ENCODE measurements around the gene TPRG1. TPM values are rescaled to one million over a fixed set of nuclear protein-coding genes. Genes with fewer than 3 reads are reported as not detected.

The TPRG1 gene
- total RNA-seq, 1 experiment from 2014 or later = 0.11 TPM

DNA sequence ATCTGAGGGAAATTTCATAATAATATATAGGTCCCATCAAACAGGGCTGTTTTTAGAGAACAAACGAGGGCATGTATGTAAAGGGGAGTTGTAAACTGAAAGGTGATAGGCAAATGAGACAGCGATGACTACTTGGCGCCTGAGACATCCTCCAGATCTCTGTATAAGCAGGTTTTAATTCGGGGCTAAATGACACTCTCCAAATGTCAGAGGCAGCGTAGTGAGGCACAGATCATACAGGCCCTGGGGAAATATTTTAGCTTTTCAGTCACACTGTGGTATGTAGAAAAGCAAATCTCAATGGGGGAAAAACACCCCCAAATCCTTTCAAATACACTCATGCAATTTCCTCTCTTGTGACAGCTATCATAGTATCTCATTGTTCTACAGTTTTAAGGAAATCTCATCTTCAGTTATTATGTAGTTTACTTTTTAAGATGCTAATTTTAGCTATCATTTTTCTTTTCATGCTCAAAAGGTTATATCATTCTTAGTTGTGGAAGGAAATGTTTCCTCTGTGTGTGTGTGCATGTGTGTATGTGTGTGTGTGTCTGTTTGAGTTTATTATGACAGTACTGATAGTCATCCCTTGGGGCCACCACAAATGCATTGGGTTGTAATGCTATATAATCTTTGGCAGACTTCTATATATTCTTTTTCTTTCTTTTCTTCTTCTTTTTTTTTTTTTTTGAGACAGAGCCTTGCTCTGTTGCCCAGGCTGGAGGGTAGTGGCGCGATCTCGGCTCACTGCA lies 1.1 kb downstream of the TPRG1 start:
- no peaks in the 10 kb centered on the region for H3K36me3 ChIP-seq
- no peaks in the 10 kb centered on the region for H3K4me1 ChIP-seq (replicated peaks)
- H3K4me3 ChIP-seq = no peak overlapping the region
- H3K27ac ChIP-seq = no peak overlapping the region
- H3K9me3 ChIP-seq (replicated peaks) = no peaks in the 10 kb centered on the region; the same call in 1 of the 2 replicates
- no peak for DNase-seq (ENCODE audit: low read depth in 1 of 2, low spot score in 2 of 2)
- no peaks in the 10 kb centered on the region for H3K27me3 ChIP-seq (replicated peaks)

GRCh38 chr3:189184566-189184965 lies 12.8 kb downstream of the TPRG1 start:
- Histone ChIP-seq H3K27me3 (replicated peaks) (no peaks in the 10 kb centered on the region), H3K4me1 (replicated peaks) (no peaks in the 10 kb centered on the region), H3K27ac (no peak overlapping the region), H3K36me3 (no peaks in the 10 kb centered on the region), H3K4me3 (no peak overlapping the region), H3K9me3 (replicated peaks) (no peaks in the 10 kb centered on the region)
- DNase-seq (ENCODE audit: low read depth in 1 of 2, low spot score in 2 of 2) = no peak

GRCh38 chr3:189186101-189186500 lies 14.3 kb downstream of the TPRG1 start:
- H3K4me1 ChIP-seq (replicated peaks) = no peaks in the 10 kb centered on the region
- no peak overlapping the region for H3K27ac ChIP-seq
- DNase-seq (ENCODE audit: low read depth in 1 of 2, low spot score in 2 of 2) = no peak
- no peaks in the 10 kb centered on the region for H3K27me3 ChIP-seq (replicated peaks)
- H3K36me3 ChIP-seq = no peaks in the 10 kb centered on the region
- H3K9me3 ChIP-seq (replicated peaks) = no peaks in the 10 kb centered on the region
- no peak overlapping the region for H3K4me3 ChIP-seq

- no peaks in the 10 kb centered on the region for H3K36me3 ChIP-seq
- H3K4me3 ChIP-seq = no peak overlapping the region
- H3K27me3 ChIP-seq (replicated peaks) = no peaks in the 10 kb centered on the region
- H3K9me3 ChIP-seq (replicated peaks) = 0 out of 2 replicates have a peak, but pooled peaks cover 5% of the 10 kb centered on the region
- no peak overlapping the region for H3K27ac ChIP-seq
- DNase-seq (ENCODE audit: low read depth in 1 of 2, low spot score in 2 of 2) = no peak
- H3K4me1 ChIP-seq (replicated peaks) = no peaks in the 10 kb centered on the region
Measured at GRCh38 chr3:189188466-189188865, 16.7 kb downstream of the TPRG1 start.

DNA sequence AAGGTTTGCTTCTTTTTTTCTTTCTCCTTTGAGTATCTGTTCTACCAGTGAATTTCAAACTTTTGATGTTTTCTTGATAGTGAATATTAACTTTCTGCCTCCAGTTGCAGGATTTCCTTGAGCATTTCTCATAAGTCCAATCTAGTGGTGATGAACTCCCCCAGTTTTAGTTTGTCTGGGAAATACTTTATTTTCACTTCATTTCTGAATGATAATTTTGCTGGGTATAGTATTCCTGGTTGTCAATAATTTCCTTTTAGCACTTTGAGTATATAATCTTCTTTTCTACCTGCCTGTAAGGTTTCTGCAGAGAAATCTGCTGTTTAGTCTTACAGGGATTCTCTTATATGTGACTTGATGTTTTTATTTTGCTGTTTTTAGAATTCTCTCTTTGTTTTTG lies 21.0 kb downstream of the TPRG1 start:
- Histone ChIP-seq H3K27me3 (replicated peaks) (no peaks in the 10 kb centered on the region), H3K4me3 (no peak overlapping the region), H3K27ac (no peak overlapping the region), H3K4me1 (replicated peaks) (no peaks in the 10 kb centered on the region), H3K36me3 (no peaks in the 10 kb centered on the region), H3K9me3 (replicated peaks) (peaks cover 7% of the 10 kb centered on the region; the same call in 1 of the 2 replicates)
- DNase-seq (ENCODE audit: low read depth in 1 of 2, low spot score in 2 of 2) = no peak

DNA sequence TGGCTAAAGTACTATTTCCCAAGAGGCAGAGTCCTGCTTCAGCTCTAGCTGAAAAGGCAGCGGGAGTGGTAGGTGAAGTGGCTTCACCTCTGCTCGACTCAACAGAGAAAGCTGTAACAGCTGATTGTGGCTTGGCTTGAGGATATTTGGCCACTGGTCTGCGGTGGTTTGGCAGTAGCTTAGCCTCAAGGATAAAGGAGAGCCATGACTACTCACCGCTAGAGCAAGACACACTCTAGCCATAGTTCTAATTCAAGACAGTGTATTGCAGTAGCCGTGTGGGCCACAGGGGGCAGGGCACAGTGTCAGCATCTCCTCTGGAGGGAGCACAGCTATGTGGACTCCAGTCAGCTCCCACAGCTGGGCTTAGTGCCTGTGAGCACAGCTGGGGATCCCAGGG lies 23.5 kb downstream of the TPRG1 start:
- H3K4me1 ChIP-seq (replicated peaks) = no peaks in the 10 kb centered on the region
- H3K4me3 ChIP-seq = no peak overlapping the region
- no peaks in the 10 kb centered on the region for H3K27me3 ChIP-seq (replicated peaks)
- no peak for DNase-seq (ENCODE audit: low read depth in 1 of 2, low spot score in 2 of 2)
- no peaks in the 10 kb centered on the region for H3K36me3 ChIP-seq
- H3K9me3 ChIP-seq (replicated peaks) = peaks cover 7% of the 10 kb centered on the region; the same call in 1 of the 2 replicates
- no peak overlapping the region for H3K27ac ChIP-seq

DNA sequence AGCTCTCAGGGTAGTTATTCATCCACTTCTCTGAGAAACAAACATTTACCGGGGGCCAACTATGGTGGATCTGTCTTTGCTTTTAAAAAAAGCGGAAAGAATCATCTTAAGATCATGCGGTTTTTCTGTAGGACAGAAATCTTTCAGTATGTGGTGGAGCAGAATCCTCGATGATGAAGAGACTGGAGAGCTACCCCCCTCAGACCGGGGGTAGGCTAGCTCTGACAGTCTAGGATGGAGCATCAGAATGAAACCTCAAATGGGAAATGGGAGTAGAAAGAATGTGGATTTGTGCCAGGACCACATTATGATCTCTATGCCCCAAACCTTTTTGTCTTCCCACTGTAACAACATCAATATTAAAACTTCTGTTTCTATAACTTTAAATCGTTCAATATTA lies 30.3 kb downstream of the TPRG1 start:
- H3K9me3 ChIP-seq (replicated peaks) = no peaks in the 10 kb centered on the region
- H3K4me3 ChIP-seq = no peak overlapping the region
- H3K36me3 ChIP-seq = no peaks in the 10 kb centered on the region
- H3K27me3 ChIP-seq (replicated peaks) = no peaks in the 10 kb centered on the region; the same call in 1 of the 2 replicates
- no peak for DNase-seq (ENCODE audit: low read depth in 1 of 2, low spot score in 2 of 2)
- H3K4me1 ChIP-seq (replicated peaks) = no peaks in the 10 kb centered on the region
- H3K27ac ChIP-seq = no peak overlapping the region

DNA sequence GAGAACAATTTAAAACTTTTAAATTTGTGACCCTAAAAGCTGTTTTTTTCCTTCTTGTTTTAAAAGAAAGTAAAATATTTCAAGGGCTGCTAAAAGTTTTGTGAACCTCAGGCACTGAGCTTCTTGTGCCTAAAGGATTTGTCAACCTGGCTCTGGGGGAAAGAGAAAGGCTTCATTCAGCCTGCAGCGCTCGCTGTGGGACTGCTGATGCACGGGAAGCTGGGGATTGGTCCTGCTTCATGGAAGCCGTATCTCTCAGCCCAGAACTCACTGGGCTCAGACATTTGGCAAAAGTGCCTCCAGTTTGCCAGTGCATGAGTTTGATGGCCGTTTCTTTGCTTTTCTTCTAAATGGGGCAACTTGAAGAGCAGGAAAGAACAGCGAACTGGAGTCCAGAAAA lies 30.8 kb downstream of the TPRG1 start:
- Histone ChIP-seq H3K27ac (no peak overlapping the region), H3K36me3 (no peaks in the 10 kb centered on the region), H3K27me3 (replicated peaks) (no peaks in the 10 kb centered on the region; the same call in 1 of the 2 replicates), H3K9me3 (replicated peaks) (no peaks in the 10 kb centered on the region), H3K4me1 (replicated peaks) (no peaks in the 10 kb centered on the region), H3K4me3 (no peak overlapping the region)
- no peak for DNase-seq (ENCODE audit: low read depth in 1 of 2, low spot score in 2 of 2)

- H3K27me3 ChIP-seq (replicated peaks) = peaks cover 2% of the 10 kb centered on the region; the same call in 1 of the 2 replicates
- no peaks in the 10 kb centered on the region for H3K36me3 ChIP-seq
- H3K27ac ChIP-seq = no peak overlapping the region
- no peak overlapping the region for H3K4me3 ChIP-seq
- DNase-seq (ENCODE audit: low read depth in 1 of 2, low spot score in 2 of 2) = no peak
- no peaks in the 10 kb centered on the region for H3K4me1 ChIP-seq (replicated peaks)
- H3K9me3 ChIP-seq (replicated peaks) = no peaks in the 10 kb centered on the region
Measured at GRCh38 chr3:189204167-189204866, 32.5 kb downstream of the TPRG1 start.

DNA sequence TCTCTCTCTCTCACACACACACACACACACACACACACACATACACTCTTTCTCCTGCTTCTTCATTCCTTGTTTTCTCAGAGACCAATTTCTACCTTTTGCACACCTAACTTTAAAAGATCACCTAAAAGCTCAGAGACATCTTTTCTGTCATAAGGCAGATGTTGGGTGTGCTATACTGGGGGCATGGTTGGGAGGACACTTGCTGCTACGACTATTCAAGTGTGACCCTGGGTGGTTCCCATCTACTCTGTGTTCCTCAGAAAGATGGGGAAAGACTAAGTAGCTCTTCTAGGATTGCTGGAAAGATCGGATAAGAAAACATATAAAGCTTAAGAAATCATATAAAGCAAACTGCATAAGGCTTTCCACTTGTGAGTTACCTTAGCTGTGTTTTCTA lies 33.2 kb downstream of the TPRG1 start:
- no peak for DNase-seq (ENCODE audit: low read depth in 1 of 2, low spot score in 2 of 2)
- Histone ChIP-seq H3K4me1 (replicated peaks) (no peaks in the 10 kb centered on the region), H3K4me3 (no peak overlapping the region), H3K27ac (no peak overlapping the region), H3K9me3 (replicated peaks) (no peaks in the 10 kb centered on the region), H3K36me3 (no peaks in the 10 kb centered on the region), H3K27me3 (replicated peaks) (peaks cover 2% of the 10 kb centered on the region; the same call in 1 of the 2 replicates)

DNA sequence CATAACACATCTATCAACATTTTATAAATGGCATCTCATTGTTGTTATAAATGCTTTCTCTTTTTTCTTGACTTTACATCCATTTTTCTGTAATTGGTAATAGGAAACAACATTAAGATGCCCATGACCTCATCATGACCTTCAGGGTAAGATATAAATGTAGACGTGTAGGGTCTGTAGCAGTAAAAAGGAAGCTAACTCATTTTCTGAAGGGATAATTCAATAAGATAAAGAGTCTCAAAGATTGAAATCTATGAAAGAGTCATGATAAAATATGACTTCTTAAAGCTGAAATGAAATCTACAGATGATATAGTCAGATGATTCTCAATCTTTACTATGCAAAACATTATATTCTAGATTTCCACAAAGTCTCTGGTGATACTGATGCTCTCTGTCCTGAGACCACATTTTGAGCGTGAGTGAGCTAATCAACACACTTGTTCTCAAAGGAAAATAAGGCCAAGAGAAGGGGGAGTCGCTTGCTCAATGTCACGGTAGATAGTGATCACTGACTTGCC lies 38.5 kb downstream of the TPRG1 start:
- H3K9me3 ChIP-seq (replicated peaks) = no peaks in the 10 kb centered on the region
- no peak overlapping the region for H3K27ac ChIP-seq
- H3K36me3 ChIP-seq = no peaks in the 10 kb centered on the region
- H3K4me1 ChIP-seq (replicated peaks) = no peaks in the 10 kb centered on the region
- 0 out of 2 replicates have a peak, but pooled peaks cover 2% of the 10 kb centered on the region for H3K27me3 ChIP-seq (replicated peaks)
- no peak for DNase-seq (ENCODE audit: low read depth in 1 of 2, low spot score in 2 of 2)
- no peak overlapping the region for H3K4me3 ChIP-seq

- H3K4me1 ChIP-seq (replicated peaks) = no peaks in the 10 kb centered on the region
- 0 out of 2 replicates have a peak, but pooled peaks cover 2% of the 10 kb centered on the region for H3K27me3 ChIP-seq (replicated peaks)
- no peak overlapping the region for H3K27ac ChIP-seq
- DNase-seq (ENCODE audit: low read depth in 1 of 2, low spot score in 2 of 2) = no peak
- H3K4me3 ChIP-seq = no peak overlapping the region
- no peaks in the 10 kb centered on the region for H3K9me3 ChIP-seq (replicated peaks)
- no peaks in the 10 kb centered on the region for H3K36me3 ChIP-seq
Measured at GRCh38 chr3:189212681-189213080, 40.9 kb downstream of the TPRG1 start.

DNA sequence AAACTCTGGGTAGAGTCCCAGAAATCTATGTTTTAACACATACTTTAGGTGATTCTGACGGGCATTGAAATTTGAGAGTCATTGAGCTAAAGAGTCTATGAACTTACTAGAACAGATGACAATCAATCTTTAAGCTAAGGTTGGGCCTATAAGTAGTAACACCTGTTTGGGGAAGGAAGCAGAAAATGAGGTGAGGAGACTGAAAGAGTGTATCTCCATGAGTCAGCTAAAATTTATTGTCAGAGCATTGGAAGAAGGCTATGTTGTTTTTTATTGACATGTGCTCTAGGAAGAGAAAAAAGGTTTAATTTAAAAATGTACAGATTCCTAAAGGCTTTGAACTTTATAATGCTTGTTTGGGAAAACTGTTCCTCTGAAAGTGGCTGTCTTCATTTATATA lies 42.9 kb downstream of the TPRG1 start:
- H3K36me3 ChIP-seq = no peaks in the 10 kb centered on the region
- H3K4me3 ChIP-seq = no peak overlapping the region
- DNase-seq (ENCODE audit: low read depth in 1 of 2, low spot score in 2 of 2) = no peak
- no peaks in the 10 kb centered on the region for H3K9me3 ChIP-seq (replicated peaks)
- H3K4me1 ChIP-seq (replicated peaks) = no peaks in the 10 kb centered on the region
- H3K27ac ChIP-seq = no peak overlapping the region
- no peaks in the 10 kb centered on the region for H3K27me3 ChIP-seq (replicated peaks)

Data from SJSA1 (cell line).